K562 (cell line): Measurements from ENCODE around the gene SELENOI. TPM values are rescaled to one million over a fixed set of nuclear protein-coding genes. Genes with fewer than 3 reads are reported as not detected.

Experiments
- CEBPB ChIP-seq: fragments of 450-650 bp; IDR thresholded peaks from 2 replicates; pipeline ENCODE4 v1.6.1; 2016; ENCODE audit warnings: missing genetic modification characterization, missing compliant biosample characterization
- CTBP1 ChIP-seq: fragments of 450-650 bp; IDR thresholded peaks from 2 replicates; pipeline ENCODE4 v1.6.1; 2016; ENCODE audit warnings: borderline replicate concordance
- DEAF1 ChIP-seq: fragments of 450-650 bp; formaldehyde crosslinking; IDR thresholded peaks from 2 replicates; pipeline ENCODE4 v1.4.0; 2020; ENCODE audit warnings: mild to moderate bottlenecking, moderate library complexity
- FOXM1 ChIP-seq, 2 experiments: fragments of 450-650 bp in 1 of 2; sonication (generic) in 1 of 2; formaldehyde crosslinking in 1 of 2; IDR thresholded peaks; 2 replicates each; pipeline versions ENCODE4 v1.6.1 to v1.9.0; 2017 to 2022; ENCODE audit warnings: low read depth in 2 of 2, mild to moderate bottlenecking in 2 of 2, missing genetic modification reagents in 1 of 2, moderate library complexity in 1 of 2
- HDAC8 ChIP-seq: fragments of 450-650 bp; IDR thresholded peaks from 2 replicates; pipeline ENCODE4 v1.6.1; 2016; ENCODE audit warnings: mild to moderate bottlenecking, missing genetic modification characterization, moderate library complexity, missing compliant biosample characterization
- IFI16 ChIP-seq: fragments of 250-450 bp; sonication (Bioruptor Pico); IDR thresholded peaks from 2 replicates; pipeline ENCODE4 v2.1.2; 2022; ENCODE audit warnings: mild to moderate bottlenecking, inconsistent platforms
- KLF6 ChIP-seq: fragments of 250-450 bp; sonication (Bioruptor Pico); IDR thresholded peaks from 2 replicates; pipeline ENCODE4 v1.4.0; 2020; ENCODE audit warnings: mild to moderate bottlenecking, moderate library complexity, borderline replicate concordance
- MIER1 ChIP-seq: fragments of 450-650 bp; IDR thresholded peaks from 2 replicates; pipeline ENCODE4 v1.6.1; 2016; ENCODE audit warnings: antibody characterized with exemption, mild to moderate bottlenecking, low read depth
- PYGO2 ChIP-seq: fragments of 450-650 bp; IDR thresholded peaks from 2 replicates; pipeline ENCODE4 v1.6.1; 2016; ENCODE audit warnings: mild to moderate bottlenecking, missing genetic modification characterization, moderate library complexity, missing compliant biosample characterization
- RCOR1 ChIP-seq, 2 experiments: IDR thresholded peaks; 2 replicates each; pipeline ENCODE4 v1.6.1; 2012; ENCODE audit warnings: low read depth in 2 of 2, low read length in 2 of 2, borderline replicate concordance in 1 of 2, improper control_type of control experiment in 1 of 2
- RFX1 ChIP-seq: fragments of 450-650 bp; IDR thresholded peaks from 2 replicates; pipeline ENCODE4 v1.6.1; 2016; ENCODE audit warnings: mild to moderate bottlenecking, moderate library complexity
- RFX7 ChIP-seq: fragments of 250-450 bp; sonication (Bioruptor Pico); IDR thresholded peaks from 2 replicates; pipeline ENCODE4 v1.5.1; 2021; ENCODE audit warnings: mild to moderate bottlenecking
- RUNX1 ChIP-seq: sonication (generic); IDR thresholded peaks from 2 replicates; pipeline ENCODE4 v1.6.1; 2016; ENCODE audit warnings: antibody characterized with exemption, low read depth
- SNIP1 ChIP-seq: fragments of 450-650 bp; IDR thresholded peaks from 2 replicates; pipeline ENCODE4 v1.7.1; 2017; ENCODE audit warnings: low read depth, mild to moderate bottlenecking
- TAF7 ChIP-seq: fragments of 450-650 bp; IDR thresholded peaks from 2 replicates; pipeline ENCODE4 v1.6.1; 2016; ENCODE audit warnings: missing genetic modification characterization, missing compliant biosample characterization
- UBTF ChIP-seq, 2 experiments: IDR thresholded peaks; 2 replicates each; pipeline ENCODE4 v1.6.1; 2012; ENCODE audit warnings: improper control_type of control experiment in 2 of 2, low read depth in 2 of 2, low read length in 2 of 2, borderline replicate concordance in 1 of 2
- ZBTB8A ChIP-seq: fragments of 450-650 bp; IDR thresholded peaks from 2 replicates; pipeline ENCODE4 v1.6.1; 2018; ENCODE audit warnings: mild to moderate bottlenecking, moderate library complexity; ENCODE audit not compliant: partially characterized antibody
- ZFP91 ChIP-seq: sonication (generic); formaldehyde crosslinking; IDR thresholded peaks from 2 replicates; pipeline ENCODE4 v1.8.0; 2022; ENCODE audit warnings: mild to moderate bottlenecking, missing genetic modification reagents
- ZKSCAN3 ChIP-seq: fragments of 250-450 bp; sonication (Bioruptor Pico); IDR thresholded peaks from 2 replicates; pipeline ENCODE4 v1.4.0; 2020
- ZNF507 ChIP-seq: conservative IDR thresholded peaks from 2 replicates; pipeline ENCODE4 v1.6.1; 2017; ENCODE audit warnings: missing genetic modification characterization, missing compliant biosample characterization
- polyA plus RNA-seq, 8 experiments: library from polyadenylated mRNA; depleted of rRNA in 4 of 8; stranded (reverse) in 5 of 8; unstranded in 3 of 8; fragments of >200 nt; fragmentation: Nextera tagmentation in 2 of 8; fragmentation: Illumina TruSeq in 1 of 8; extraction: Ambion mirVana in 2 of 8; extraction: Trizol in 1 of 8; gene quantifications; 2 replicates each; pipeline versions ENCODE4 v1.2.1 to v1.2.3, GENCODE V29; 2011 to 2014; ENCODE audit warnings: inconsistent platforms in 1 of 8, missing spikeins in 1 of 8
- total RNA-seq, 7 experiments: library from RNA; depleted of rRNA in 6 of 7; stranded (reverse); fragments of >200 nt in 6 of 7; fragmentation: Illumina TruSeq in 2 of 7; extraction: Trizol in 2 of 7; gene quantifications; 2 replicates each; pipeline versions ENCODE4 v1.2.1 to v1.2.3, GENCODE V29; 2011 to 2021; ENCODE audit warnings: low replicate concordance in 1 of 7

SELENOI gene
- total and polyA plus RNA-seq, 9 of the 15 experiments (the other 6 are each of a cell fraction or from before 2014, with no cell fraction given) = 9.6 to 46.9 (median 24.4) TPM

- TF ChIP-seq ZBTB8A = no peak
- peak; percentile 76 for TF ChIP-seq CTBP1
- TF ChIP-seq RCOR1 (IDR thresholded peaks at IDR 0.05; ENCODE audit: borderline replicate concordance in 1 of 2, low read depth in 2 of 2, low read length in 2 of 2) = peak in 1 of 2 experiments; percentile 81; a peak in 1 of 4 replicates
- TF ChIP-seq RUNX1 = no peak
- TF ChIP-seq ZFP91 (CRISPR knock-in tag) = no peak
- no peak for TF ChIP-seq MIER1
- TF ChIP-seq PYGO2 = no peak
- TF ChIP-seq SNIP1 = no peak
- no peak for TF ChIP-seq FOXM1 (IDR thresholded peaks at IDR 0.05; ENCODE audit: low read depth)
- TF ChIP-seq FOXM1 (CRISPR knock-in tag; IDR thresholded peaks at IDR 0.05; ENCODE audit: low read depth) = no peak
- no peak for TF ChIP-seq UBTF (IDR thresholded peaks at IDR 0.05; ENCODE audit: borderline replicate concordance in 1 of 2, low read depth in 2 of 2, low read length in 2 of 2)
- no peak for TF ChIP-seq IFI16
- no peak for TF ChIP-seq RFX7
- TF ChIP-seq KLF6 (CRISPR knock-in tag) = no peak
- no peak for TF ChIP-seq TAF7 (tag)
- no peak for TF ChIP-seq HDAC8 (tag)
- TF ChIP-seq CEBPB = peak; percentile 54; the same call in 1 of the 2 replicates
- TF ChIP-seq DEAF1 = peak; percentile 79
- TF ChIP-seq ZKSCAN3 (CRISPR knock-in tag) = no peak
- no peak for TF ChIP-seq ZNF507 (tag)
- TF ChIP-seq RFX1 = no peak
These were observed 15.8 kb upstream of the SELENOI start (continued) for GRCh38 chr2:26330114-26330549.
